GM10266 (cell line): Measurements from ENCODE around the gene LIPN.

ENCODE experiments used
- DNase-seq: peaks from one replicate; pipeline ENCODE4 v3.0.0; 2012; ENCODE audit errors: extremely low spot score
- CTCF ChIP-seq: IDR thresholded peaks from 2 replicates; pipeline ENCODE4 v1.5.1; 2012; ENCODE audit warnings: mild to moderate bottlenecking, low read depth; ENCODE audit not compliant: control insufficient read depth, insufficient read depth; ENCODE audit errors: missing control alignments

Gene LIPN

DNA sequence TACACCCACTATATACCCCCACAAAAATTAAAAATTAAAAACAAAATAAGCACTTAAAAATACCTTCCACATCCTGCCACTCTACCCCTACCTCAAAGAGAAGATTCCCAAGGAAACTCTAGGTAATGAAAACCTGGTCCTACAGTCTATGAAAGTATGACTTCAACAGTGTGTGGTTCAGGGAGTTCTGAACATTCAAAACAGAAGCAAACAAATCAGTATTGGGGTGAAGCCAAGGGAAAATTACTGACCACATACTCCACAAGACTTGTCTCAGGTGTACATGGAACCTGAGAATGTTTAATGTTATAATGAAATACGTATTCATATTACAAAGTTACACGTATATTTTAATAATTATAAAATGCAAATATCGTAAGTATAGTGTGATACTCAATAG is 22.4 kb downstream of the LIPN start:
- no peak for DNase-seq
- no peak for TF ChIP-seq CTCF

DNA sequence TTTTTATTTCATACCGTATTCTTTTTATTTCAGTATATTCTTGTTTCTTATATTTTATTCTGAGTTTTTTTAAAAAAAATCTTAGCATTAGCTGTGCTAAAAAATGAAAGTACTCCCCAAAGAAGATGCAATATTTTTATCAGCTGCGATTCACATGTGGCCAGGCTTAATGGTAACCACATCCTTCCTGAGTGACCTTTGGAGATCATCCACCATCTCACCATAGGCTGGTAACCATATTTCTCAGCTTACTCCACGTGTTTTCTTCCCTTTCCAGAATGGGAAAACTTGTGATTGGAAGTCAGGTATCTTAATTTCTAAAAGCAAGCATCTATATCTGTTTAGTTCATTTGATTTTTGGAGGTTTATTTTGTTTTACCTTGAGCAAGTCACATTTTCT is 23.9 kb downstream of the LIPN start:
- no peak for TF ChIP-seq CTCF
- DNase-seq, result no peak

DNA sequence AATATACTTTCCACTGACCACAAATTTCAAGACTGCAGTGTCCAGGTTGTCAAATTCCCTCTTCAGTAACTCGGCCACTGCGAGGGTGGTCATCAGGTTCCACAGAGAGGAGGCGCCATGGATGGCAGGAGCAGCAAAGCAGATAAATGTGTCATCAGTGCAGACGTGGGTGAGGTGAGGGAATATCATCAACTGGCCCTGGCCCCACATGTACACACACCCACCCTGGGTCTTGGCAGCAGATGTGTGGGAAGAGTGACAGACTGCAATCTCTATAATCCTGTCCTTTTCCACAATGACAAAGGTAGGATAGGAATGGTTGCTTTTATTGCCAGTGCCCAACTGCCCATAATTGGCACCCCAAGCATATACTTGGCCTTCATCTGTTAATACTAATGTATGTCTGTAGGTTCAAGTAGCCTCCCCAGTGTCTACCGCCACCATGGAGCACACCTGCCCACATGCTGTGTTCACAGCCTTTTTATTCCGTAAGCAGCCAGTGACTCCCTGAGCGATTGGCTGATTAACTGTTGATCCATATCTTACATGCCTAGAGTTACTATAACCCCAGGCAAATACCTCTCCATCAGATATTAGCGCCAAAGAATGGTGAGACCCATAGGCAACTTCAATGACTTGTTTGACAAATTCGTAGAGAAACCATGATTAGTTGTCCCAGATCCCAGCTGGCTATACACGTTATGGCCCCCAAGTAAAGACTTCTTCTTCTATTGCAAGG is 26.4 kb downstream of the LIPN start:
- no peak for TF ChIP-seq CTCF
- no peak for DNase-seq

- no peak for TF ChIP-seq CTCF
- DNase-seq, result no peak
Observed at GRCh38 chr10:88787463-88787862, 27.6 kb downstream of the LIPN start.

DNA sequence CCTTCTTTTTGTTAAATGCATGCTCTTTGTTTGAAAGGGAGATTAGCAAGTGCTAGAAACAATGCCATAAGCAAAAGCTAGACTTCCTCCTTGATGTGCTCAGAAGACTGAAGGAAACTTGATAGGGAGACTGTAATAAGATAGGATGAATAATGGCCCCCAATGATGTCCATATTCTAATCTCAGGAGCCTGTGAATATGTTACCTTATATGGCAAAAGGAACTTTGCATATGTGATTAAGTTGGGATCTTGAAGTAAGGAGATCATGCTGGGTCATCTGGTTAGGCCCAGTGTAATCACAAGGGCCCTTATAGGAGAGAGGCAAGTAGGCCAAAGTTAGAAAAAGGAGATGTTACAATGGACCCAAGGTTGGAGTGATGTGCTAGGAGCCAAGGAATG is 29.1 kb downstream of the LIPN start:
- no peak for DNase-seq
- no peak for TF ChIP-seq CTCF

GRCh38 chr10:88791924-88792323 is 32.1 kb downstream of the LIPN start:
- peak; percentile 43 for TF ChIP-seq CTCF
- peak; percentile 16 for DNase-seq

DNA sequence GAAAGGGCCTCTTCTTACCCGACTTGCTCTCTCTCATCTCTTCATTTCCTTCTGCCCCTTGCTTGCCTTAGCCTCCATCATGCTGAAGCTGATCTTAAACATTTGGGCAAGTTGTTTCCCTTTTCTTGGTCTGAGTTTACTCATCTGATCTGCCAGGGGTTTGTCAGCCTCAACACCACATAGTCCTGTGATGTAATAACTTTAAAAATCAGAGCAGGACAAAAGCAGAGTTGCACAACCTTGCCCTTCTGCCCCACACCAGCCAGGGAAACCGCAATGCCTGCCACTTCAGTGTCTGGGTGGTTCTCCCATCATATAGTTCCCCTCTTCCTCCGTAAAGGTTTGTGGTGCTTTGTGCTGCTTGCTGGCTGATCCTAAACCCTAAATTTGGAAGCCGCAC is 32.8 kb downstream of the LIPN start:
- DNase-seq, result no peak
- TF ChIP-seq CTCF, result no peak
